ENCODE measurements around the gene SCARB1. TPM values are rescaled to one million over a fixed set of nuclear protein-coding genes. Genes with fewer than 3 reads are reported as not detected.

SCARB1 gene
- total and polyA plus RNA-seq, 2 of the 13 experiments (the other 11 are each of a cell fraction or from before 2014, with no cell fraction given), result 63.4 to 160 TPM

GRCh38 chr12:124828264-124829007 lies 35.2 kb downstream of the SCARB1 start (continued):
- no peak for TF ChIP-seq SNAPC4 (CRISPR knock-in tag; IDR thresholded peaks at IDR 0.05)
- no peak for TF ChIP-seq ETS1 (CRISPR knock-in tag; IDR thresholded peaks at IDR 0.05)
- no peak for TF ChIP-seq ZNF770 (CRISPR knock-in tag; IDR thresholded peaks at IDR 0.05)
- TF ChIP-seq ZNF710 (CRISPR knock-in tag; IDR thresholded peaks at IDR 0.05; ENCODE audit: borderline replicate concordance), result no peak; the same call in 1 of the 2 replicates
- no peak for TF ChIP-seq E2F2 (CRISPR knock-in tag; IDR thresholded peaks at IDR 0.05; ENCODE audit: borderline replicate concordance)
- TF ChIP-seq MZF1 (CRISPR knock-in tag; IDR thresholded peaks at IDR 0.05; ENCODE audit: borderline replicate concordance), result no peak
- no peak for TF ChIP-seq ATF3 (CRISPR knock-in tag; IDR thresholded peaks at IDR 0.05)
- TF ChIP-seq ZNF597 (CRISPR knock-in tag; IDR thresholded peaks at IDR 0.05), result no peak
- TF ChIP-seq ZFAT (CRISPR knock-in tag; conservative IDR thresholded peaks at IDR 0.05), result no peak
- no peak for TF ChIP-seq ZNF343 (CRISPR knock-in tag; IDR thresholded peaks at IDR 0.05)
- no peak for TF ChIP-seq ZNF282 (IDR thresholded peaks at IDR 0.05; ENCODE audit: partially characterized antibody)
- no peak for TF ChIP-seq FOXK1 (CRISPR knock-in tag; IDR thresholded peaks at IDR 0.05; ENCODE audit: borderline replicate concordance, low read depth)
- no peak for TF ChIP-seq KDM5A (IDR thresholded peaks at IDR 0.05; ENCODE audit: borderline replicate concordance, low read length)
- no peak for TF ChIP-seq THYN1 (CRISPR knock-in tag; IDR thresholded peaks at IDR 0.05; ENCODE audit: borderline replicate concordance, low read depth)
- no peak for TF ChIP-seq SUZ12 (IDR thresholded peaks at IDR 0.05; ENCODE audit: low read depth, low read length)
